Measurements from ENCODE around the gene TBX5. TPM values are rescaled to one million over a fixed set of nuclear protein-coding genes. Genes with fewer than 3 reads are reported as not detected.
"Not testable (repeated sequence)": the region's sequence is repeated elsewhere in the genome, so short reads cannot be mapped to it uniquely, and the experiment has no call there.

The TBX5 gene
- total RNA-seq, 1 experiment from 2014 or later, result not detected

GRCh38 chr12:114384739-114385138 lies 21.2 kb downstream of the TBX5 start:
- no peak for DNase-seq (ENCODE audit: low read depth)

- DNase-seq (ENCODE audit: low read depth), result no peak
These were observed 24.8 kb downstream of the TBX5 start for GRCh38 chr12:114381177-114381576.

- no peak for DNase-seq (ENCODE audit: low read depth)
These were observed 34.2 kb downstream of the TBX5 start for GRCh38 chr12:114371733-114372132.

- DNase-seq (ENCODE audit: low read depth), result no peak
These were observed 34.7 kb downstream of the TBX5 start for GRCh38 chr12:114371250-114371649.

GRCh38 chr12:114368685-114369452 lies 37.1 kb downstream of the TBX5 start:
- no peak for DNase-seq (ENCODE audit: low read depth)

GRCh38 chr12:114361992-114362391 lies 44.0 kb downstream of the TBX5 start:
- no peak for DNase-seq (ENCODE audit: low read depth)

- no peak for DNase-seq (ENCODE audit: low read depth)
These were observed 44.4 kb downstream of the TBX5 start for GRCh38 chr12:114361545-114361944.

GRCh38 chr12:114360485-114360884 lies 45.5 kb downstream of the TBX5 start:
- DNase-seq (ENCODE audit: low read depth), result no peak

GRCh38 chr12:114355389-114356088 lies 50.4 kb downstream of the TBX5 start:
- DNase-seq (ENCODE audit: low read depth), result no peak

- DNase-seq (ENCODE audit: low read depth), result not testable (repeated sequence)
These were observed 56.7 kb downstream of the TBX5 start for GRCh38 chr12:114349239-114349638.

- DNase-seq (ENCODE audit: low read depth), result no peak
These were observed 58.1 kb downstream of the TBX5 start for GRCh38 chr12:114347861-114348260.

- no peak for DNase-seq (ENCODE audit: low read depth)
These were observed 61.1 kb downstream of the TBX5 start for GRCh38 chr12:114344831-114345230.

GRCh38 chr12:114344303-114344663 lies 61.7 kb downstream of the TBX5 start:
- DNase-seq (ENCODE audit: low read depth), result no peak

- no peak for DNase-seq (ENCODE audit: low read depth)
These were observed 62.2 kb downstream of the TBX5 start for GRCh38 chr12:114343585-114344302.

GRCh38 chr12:114342656-114343055 lies 63.3 kb downstream of the TBX5 start:
- DNase-seq (ENCODE audit: low read depth), result no peak

- DNase-seq (ENCODE audit: low read depth), result no peak
These were observed 64.3 kb downstream of the TBX5 start for GRCh38 chr12:114341635-114342034.

- DNase-seq (ENCODE audit: low read depth), result no peak
These were observed 65.7 kb downstream of the TBX5 start for GRCh38 chr12:114340231-114340630.

- no peak for DNase-seq (ENCODE audit: low read depth)
These were observed 66.3 kb downstream of the TBX5 start for GRCh38 chr12:114339626-114340025.

- no peak for DNase-seq (ENCODE audit: low read depth)
These were observed 70.3 kb downstream of the TBX5 start for GRCh38 chr12:114335607-114336006.

GRCh38 chr12:114334395-114334794 lies 71.5 kb downstream of the TBX5 start:
- no peak for DNase-seq (ENCODE audit: low read depth)

GRCh38 chr12:114328292-114328691 lies 77.7 kb downstream of the TBX5 start:
- no peak for DNase-seq (ENCODE audit: low read depth)

- DNase-seq (ENCODE audit: low read depth), result no peak
These were observed 78.2 kb downstream of the TBX5 start for GRCh38 chr12:114327765-114328164.

- DNase-seq (ENCODE audit: low read depth), result no peak
These were observed 84.4 kb downstream of the TBX5 start for GRCh38 chr12:114321524-114321923.

All from LHCN-M2 (cell line).